Liver (tissue), 9 donors: ENCODE measurements around the gene CELF3. TPM values are rescaled to one million over a fixed set of nuclear protein-coding genes. Genes with fewer than 3 reads are reported as not detected.

Source experiments
- DNase-seq: peaks from one replicate; pipeline ENCODE4 v3.0.0-alpha.2; 2017; ENCODE audit warnings: low spot score
- H3K27ac ChIP-seq, 2 donors: one replicate each; pipeline ENCODE4 v1.7.0; 2013; ENCODE audit warnings: inconsistent platforms in 2 of 2, low read length in 2 of 2, control low read depth in 1 of 2, low read depth in 1 of 2, mild to moderate bottlenecking in 1 of 2
- H3K27me3 ChIP-seq, 4 donors: one replicate each; pipeline versions ENCODE4 v1.6.1 to v1.7.0; 2013; ENCODE audit warnings: low read length in 3 of 4, inconsistent platforms in 1 of 4, mild to moderate bottlenecking in 1 of 4, moderate library complexity in 1 of 4; ENCODE audit not compliant: control insufficient read depth in 4 of 4, insufficient read depth in 4 of 4
- H3K36me3 ChIP-seq, 4 donors: one replicate each; pipeline versions ENCODE4 v1.6.1 to v1.7.0; 2013; ENCODE audit warnings: low read length in 3 of 4, mild to moderate bottlenecking in 3 of 4, low read depth in 1 of 4, moderate library complexity in 1 of 4; ENCODE audit not compliant: control insufficient read depth in 4 of 4, insufficient read depth in 3 of 4
- H3K4me1 ChIP-seq, 4 donors: one replicate each; pipeline versions ENCODE4 v1.6.1 to v1.7.0; 2013; ENCODE audit warnings: low read length in 3 of 4, mild to moderate bottlenecking in 3 of 4, moderate library complexity in 1 of 4; ENCODE audit not compliant: control insufficient read depth in 4 of 4, insufficient read depth in 4 of 4
- H3K4me3 ChIP-seq, 3 donors: one replicate each; pipeline versions ENCODE4 v1.6.1 to v1.7.0; 2013; ENCODE audit warnings: low read length in 3 of 3, control low read depth in 1 of 3, low read depth in 1 of 3, mild to moderate bottlenecking in 1 of 3
- H3K9ac ChIP-seq, 2 donors: one replicate each; pipeline ENCODE4 v1.7.0; 2013; ENCODE audit warnings: low read length in 2 of 2, mild to moderate bottlenecking in 2 of 2, moderate library complexity in 2 of 2, control low read depth in 1 of 2, low read depth in 1 of 2
- H3K9me3 ChIP-seq, 4 donors: one replicate each; pipeline versions ENCODE4 v1.6.1 to v1.7.0; 2013; ENCODE audit warnings: low read length in 3 of 4; ENCODE audit not compliant: control insufficient read depth in 4 of 4
- FOXA2 ChIP-seq: IDR thresholded peaks from 2 replicates; pipeline ENCODE4 v1.6.1; 2016; ENCODE audit warnings: antibody characterized with exemption
- GABPA ChIP-seq, 2 donors: IDR thresholded peaks in 1 of 2; conservative IDR thresholded peaks in 1 of 2; 2 replicates each; pipeline ENCODE4 v1.6.1; 2016; ENCODE audit warnings: antibody characterized with exemption in 2 of 2, mild to moderate bottlenecking in 1 of 2, moderate library complexity in 1 of 2
- HNF4A ChIP-seq, 2 donors: conservative IDR thresholded peaks; 2 replicates each; pipeline ENCODE4 v1.6.1; 2016; ENCODE audit warnings: antibody characterized with exemption in 2 of 2, mild to moderate bottlenecking in 2 of 2
- JUND ChIP-seq, 2 donors: IDR thresholded peaks; 2 replicates each; pipeline ENCODE4 v1.6.1; 2016; ENCODE audit warnings: antibody characterized with exemption in 2 of 2
- NR2F2 ChIP-seq: IDR thresholded peaks from 2 replicates; pipeline ENCODE4 v1.6.1; 2016; ENCODE audit warnings: antibody characterized with exemption
- RXRA ChIP-seq, 2 donors: IDR thresholded peaks; 2 replicates each; pipeline ENCODE4 v1.6.1; 2017 to 2018; ENCODE audit warnings: antibody characterized with exemption in 2 of 2, mild to moderate bottlenecking in 1 of 2
- TAF1 ChIP-seq: conservative IDR thresholded peaks from 2 replicates; pipeline ENCODE4 v1.6.1; 2016; ENCODE audit warnings: antibody characterized with exemption, mild to moderate bottlenecking
- WGBS: extraction: QIAGEN DNeasy Blood & Tissue Kit; methylation state at CpG from one replicate; pipeline ENCODE4 v1.1.7; 2013; 5-methylcytosine and 5-hydroxymethylcytosine counted together
- polyA plus RNA-seq, 2 donors: library from polyadenylated mRNA; stranded (reverse) in 1 of 2; unstranded in 1 of 2; fragments of 200-250 nt in 1 of 2; fragments of >200 nt in 1 of 2; fragmentation: Nextera tagmentation in 1 of 2; extraction: Ambion mirVana in 1 of 2; gene quantifications; one replicate each; pipeline versions ENCODE4 v1.2.1 to v1.2.3, GENCODE V29; 2013 to 2015
- total RNA-seq, 2 donors: library from RNA; depleted of rRNA; stranded (reverse); fragments of >200 nt; gene quantifications; one replicate each; pipeline ENCODE4 v1.2.3, GENCODE V29; 2014
- TF ChIP-seq, protein P1 (sequence below): IDR thresholded peaks from 2 replicates; pipeline ENCODE4 v1.6.1; 2016; ENCODE audit warnings: antibody characterized with exemption
- TF ChIP-seq, protein P2 (sequence below): IDR thresholded peaks from 2 replicates; pipeline ENCODE4 v1.6.1; 2016; ENCODE audit warnings: antibody characterized with exemption
- TF ChIP-seq, protein P3 (sequence below): IDR thresholded peaks from 2 replicates; pipeline ENCODE4 v1.6.1; 2016; ENCODE audit warnings: antibody characterized with exemption, mild to moderate bottlenecking
- TF ChIP-seq, protein P4 (sequence below): fragments of 150-350 bp; IDR thresholded peaks from 2 replicates; pipeline ENCODE4 v1.5.1; 2017; ENCODE audit warnings: improper control_type of control experiment, low read depth, low read length; ENCODE audit not compliant: missing input control
- donor health status: healthy.
- donor health status: healthy.
- donor health status: healthy.
- donor health status: healthy.
- donor health status: healthy.

The CELF3 gene
- total and polyA plus RNA-seq, 4 donors: 0.28 TPM; not detected in 3

DNA sequence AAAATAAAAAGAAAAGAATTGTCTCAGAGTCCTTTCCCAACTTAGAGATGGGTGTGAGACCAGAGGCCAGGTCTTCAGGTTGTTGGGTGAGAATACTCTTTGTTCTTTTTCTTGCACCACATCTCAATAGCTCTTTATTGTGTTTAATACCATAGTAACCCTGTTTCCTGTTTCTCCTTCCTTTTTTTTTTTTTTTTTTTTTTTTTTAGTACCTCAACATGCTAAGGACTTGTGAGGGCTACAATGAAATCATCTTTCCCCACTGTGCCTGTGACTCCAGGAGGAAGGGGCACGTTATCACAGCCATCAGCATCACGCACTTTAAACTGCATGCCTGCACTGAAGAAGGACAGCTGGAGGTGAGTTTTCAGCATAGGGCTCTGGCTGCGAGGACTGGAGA lies 24.4 kb downstream of the CELF3 start (continued):
- TF ChIP-seq, protein P1, sequence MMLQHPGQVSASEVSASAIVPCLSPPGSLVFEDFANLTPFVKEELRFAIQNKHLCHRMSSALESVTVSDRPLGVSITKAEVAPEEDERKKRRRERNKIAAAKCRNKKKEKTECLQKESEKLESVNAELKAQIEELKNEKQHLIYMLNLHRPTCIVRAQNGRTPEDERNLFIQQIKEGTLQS: no peak

DNA sequence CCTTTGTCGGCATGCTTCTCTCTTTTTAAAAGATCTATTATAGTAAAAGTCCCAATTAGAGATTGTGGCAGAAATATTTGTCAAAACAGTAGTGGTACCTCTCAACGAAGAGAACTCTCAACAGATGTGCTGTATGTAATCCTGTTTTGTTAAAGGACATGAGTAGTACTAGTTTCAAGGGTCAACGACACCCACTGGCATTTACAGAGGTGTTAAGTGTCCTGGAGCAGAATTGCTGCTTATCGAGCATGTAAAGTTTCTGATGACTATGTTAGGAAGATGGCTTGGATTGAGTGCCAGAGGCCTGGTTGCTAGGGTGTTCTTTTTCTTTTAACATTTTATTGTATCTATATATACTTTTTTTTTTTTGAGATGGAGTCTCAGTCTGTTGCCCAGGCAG lies 27.1 kb downstream of the CELF3 start:
- H3K4me3 ChIP-seq: no peak overlapping the region
- no peaks in the 10 kb centered on the region for H3K27me3 ChIP-seq
- 80% methylated on average over 4 of the region's 4 CpGs for WGBS
- TF ChIP-seq NR2F2 (no peak), JUND (IDR thresholded peaks at IDR 0.05) (no peak), RXRA (IDR thresholded peaks at IDR 0.05) (no peak), TAF1 (no peak)
- TF ChIP-seq, protein P2, sequence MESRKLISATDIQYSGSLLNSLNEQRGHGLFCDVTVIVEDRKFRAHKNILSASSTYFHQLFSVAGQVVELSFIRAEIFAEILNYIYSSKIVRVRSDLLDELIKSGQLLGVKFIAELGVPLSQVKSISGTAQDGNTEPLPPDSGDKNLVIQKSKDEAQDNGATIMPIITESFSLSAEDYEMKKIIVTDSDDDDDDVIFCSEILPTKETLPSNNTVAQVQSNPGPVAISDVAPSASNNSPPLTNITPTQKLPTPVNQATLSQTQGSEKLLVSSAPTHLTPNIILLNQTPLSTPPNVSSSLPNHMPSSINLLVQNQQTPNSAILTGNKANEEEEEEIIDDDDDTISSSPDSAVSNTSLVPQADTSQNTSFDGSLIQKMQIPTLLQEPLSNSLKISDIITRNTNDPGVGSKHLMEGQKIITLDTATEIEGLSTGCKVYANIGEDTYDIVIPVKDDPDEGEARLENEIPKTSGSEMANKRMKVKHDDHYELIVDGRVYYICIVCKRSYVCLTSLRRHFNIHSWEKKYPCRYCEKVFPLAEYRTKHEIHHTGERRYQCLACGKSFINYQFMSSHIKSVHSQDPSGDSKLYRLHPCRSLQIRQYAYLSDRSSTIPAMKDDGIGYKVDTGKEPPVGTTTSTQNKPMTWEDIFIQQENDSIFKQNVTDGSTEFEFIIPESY: no peak
- H3K9me3 ChIP-seq: no peaks in the 10 kb centered on the region
- no peak for DNase-seq
- peaks cover 0 to 5% (median 1%) of the 10 kb centered on the region in 4 donors for H3K4me1 ChIP-seq
- no peak overlapping the region for H3K9ac ChIP-seq
- H3K27ac ChIP-seq: no peak overlapping the region
- H3K36me3 ChIP-seq: peaks cover 0 to 15% (median 6%) of the 10 kb centered on the region in 4 donors

DNA sequence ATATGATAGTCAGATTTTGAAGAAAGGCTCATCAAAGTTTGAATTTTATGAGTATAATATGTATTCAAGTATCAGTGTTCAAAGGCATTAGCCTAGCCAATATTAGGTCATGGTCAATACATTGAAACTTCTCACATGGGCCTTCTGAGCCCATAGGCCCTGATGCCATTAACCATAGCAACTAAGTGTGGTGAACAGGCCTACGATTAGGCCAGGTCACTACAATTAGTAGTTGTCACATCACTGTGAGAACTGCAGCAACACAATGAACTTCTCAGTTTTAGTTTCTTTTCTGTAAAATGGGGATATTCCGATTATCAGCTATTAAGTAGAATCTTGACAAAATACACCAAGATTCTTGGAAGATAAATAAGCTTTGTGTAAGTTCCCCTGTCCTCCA lies 30.0 kb downstream of the CELF3 start:
- H3K36me3 ChIP-seq: peaks cover 0 to 6% (median 1%) of the 10 kb centered on the region in 4 donors
- TF ChIP-seq, protein P3, sequence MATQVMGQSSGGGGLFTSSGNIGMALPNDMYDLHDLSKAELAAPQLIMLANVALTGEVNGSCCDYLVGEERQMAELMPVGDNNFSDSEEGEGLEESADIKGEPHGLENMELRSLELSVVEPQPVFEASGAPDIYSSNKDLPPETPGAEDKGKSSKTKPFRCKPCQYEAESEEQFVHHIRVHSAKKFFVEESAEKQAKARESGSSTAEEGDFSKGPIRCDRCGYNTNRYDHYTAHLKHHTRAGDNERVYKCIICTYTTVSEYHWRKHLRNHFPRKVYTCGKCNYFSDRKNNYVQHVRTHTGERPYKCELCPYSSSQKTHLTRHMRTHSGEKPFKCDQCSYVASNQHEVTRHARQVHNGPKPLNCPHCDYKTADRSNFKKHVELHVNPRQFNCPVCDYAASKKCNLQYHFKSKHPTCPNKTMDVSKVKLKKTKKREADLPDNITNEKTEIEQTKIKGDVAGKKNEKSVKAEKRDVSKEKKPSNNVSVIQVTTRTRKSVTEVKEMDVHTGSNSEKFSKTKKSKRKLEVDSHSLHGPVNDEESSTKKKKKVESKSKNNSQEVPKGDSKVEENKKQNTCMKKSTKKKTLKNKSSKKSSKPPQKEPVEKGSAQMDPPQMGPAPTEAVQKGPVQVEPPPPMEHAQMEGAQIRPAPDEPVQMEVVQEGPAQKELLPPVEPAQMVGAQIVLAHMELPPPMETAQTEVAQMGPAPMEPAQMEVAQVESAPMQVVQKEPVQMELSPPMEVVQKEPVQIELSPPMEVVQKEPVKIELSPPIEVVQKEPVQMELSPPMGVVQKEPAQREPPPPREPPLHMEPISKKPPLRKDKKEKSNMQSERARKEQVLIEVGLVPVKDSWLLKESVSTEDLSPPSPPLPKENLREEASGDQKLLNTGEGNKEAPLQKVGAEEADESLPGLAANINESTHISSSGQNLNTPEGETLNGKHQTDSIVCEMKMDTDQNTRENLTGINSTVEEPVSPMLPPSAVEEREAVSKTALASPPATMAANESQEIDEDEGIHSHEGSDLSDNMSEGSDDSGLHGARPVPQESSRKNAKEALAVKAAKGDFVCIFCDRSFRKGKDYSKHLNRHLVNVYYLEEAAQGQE: no peak
- no peak for TF ChIP-seq HNF4A (conservative IDR thresholded peaks at IDR 0.05)
- TF ChIP-seq, protein P4, sequence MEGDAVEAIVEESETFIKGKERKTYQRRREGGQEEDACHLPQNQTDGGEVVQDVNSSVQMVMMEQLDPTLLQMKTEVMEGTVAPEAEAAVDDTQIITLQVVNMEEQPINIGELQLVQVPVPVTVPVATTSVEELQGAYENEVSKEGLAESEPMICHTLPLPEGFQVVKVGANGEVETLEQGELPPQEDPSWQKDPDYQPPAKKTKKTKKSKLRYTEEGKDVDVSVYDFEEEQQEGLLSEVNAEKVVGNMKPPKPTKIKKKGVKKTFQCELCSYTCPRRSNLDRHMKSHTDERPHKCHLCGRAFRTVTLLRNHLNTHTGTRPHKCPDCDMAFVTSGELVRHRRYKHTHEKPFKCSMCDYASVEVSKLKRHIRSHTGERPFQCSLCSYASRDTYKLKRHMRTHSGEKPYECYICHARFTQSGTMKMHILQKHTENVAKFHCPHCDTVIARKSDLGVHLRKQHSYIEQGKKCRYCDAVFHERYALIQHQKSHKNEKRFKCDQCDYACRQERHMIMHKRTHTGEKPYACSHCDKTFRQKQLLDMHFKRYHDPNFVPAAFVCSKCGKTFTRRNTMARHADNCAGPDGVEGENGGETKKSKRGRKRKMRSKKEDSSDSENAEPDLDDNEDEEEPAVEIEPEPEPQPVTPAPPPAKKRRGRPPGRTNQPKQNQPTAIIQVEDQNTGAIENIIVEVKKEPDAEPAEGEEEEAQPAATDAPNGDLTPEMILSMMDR: no peak
- TF ChIP-seq, protein P1: no peak
- TF ChIP-seq FOXA2: no peak
- TF ChIP-seq GABPA (IDR thresholded peaks at IDR 0.05 in 1 of 2, conservative IDR thresholded peaks at IDR 0.05 in 1 of 2): no peak
- no peak for TF ChIP-seq NR2F2
- no peaks in the 10 kb centered on the region for H3K9me3 ChIP-seq
- H3K4me3 ChIP-seq: no peak overlapping the region
- no peak overlapping the region for H3K27ac ChIP-seq
- 99% methylated on average over 2 of the region's 2 CpGs for WGBS
- no peaks in the 10 kb centered on the region for H3K27me3 ChIP-seq
- no peak overlapping the region for H3K9ac ChIP-seq
- no peak for DNase-seq
- H3K4me1 ChIP-seq: peaks cover 0 to 5% (median 1%) of the 10 kb centered on the region in 4 donors
